ENCODE measurements around the gene KAT6B.

Gene KAT6B

GRCh38 chr10:74855439-74855838 lies 29.0 kb downstream of the KAT6B start:
- Mint-ChIP-seq H3K27me3 (no peaks in the 10 kb centered on the region), H3K9me3 (no peaks in the 10 kb centered on the region), H3K4me3 (no peak overlapping the region), H3K36me3 (ENCODE audit: low read depth) (peaks cover 6% of the 10 kb centered on the region), H3K27ac (no peak overlapping the region), H3K4me1 (ENCODE audit: low read depth) (peaks cover 28% of the 10 kb centered on the region)
- intact Hi-C loops (cut with micrococcal nuclease), result no loop called here

- Mint-ChIP-seq H3K4me1 (ENCODE audit: low read depth) (peaks cover 21% of the 10 kb centered on the region), H3K27ac (no peak overlapping the region), H3K36me3 (ENCODE audit: low read depth) (peaks cover 6% of the 10 kb centered on the region), H3K4me3 (no peak overlapping the region), H3K27me3 (no peaks in the 10 kb centered on the region), H3K9me3 (no peaks in the 10 kb centered on the region)
- intact Hi-C loops (cut with micrococcal nuclease), result no loop called here
Measured at GRCh38 chr10:74856940-74857339, 30.5 kb downstream of the KAT6B start.

GRCh38 chr10:74857586-74857985 lies 31.2 kb downstream of the KAT6B start:
- H3K9me3 Mint-ChIP-seq, result no peaks in the 10 kb centered on the region
- H3K4me1 Mint-ChIP-seq (ENCODE audit: low read depth), result peaks cover 15% of the 10 kb centered on the region
- intact Hi-C loops (cut with micrococcal nuclease), result no loop called here
- H3K4me3 Mint-ChIP-seq, result no peak overlapping the region
- no peaks in the 10 kb centered on the region for H3K27me3 Mint-ChIP-seq
- H3K27ac Mint-ChIP-seq, result no peak overlapping the region
- H3K36me3 Mint-ChIP-seq (ENCODE audit: low read depth), result peaks cover 6% of the 10 kb centered on the region

- no peak overlapping the region for H3K4me3 Mint-ChIP-seq
- H3K9me3 Mint-ChIP-seq, result no peaks in the 10 kb centered on the region
- peaks cover 14% of the 10 kb centered on the region for H3K4me1 Mint-ChIP-seq (ENCODE audit: low read depth)
- peaks cover 6% of the 10 kb centered on the region for H3K36me3 Mint-ChIP-seq (ENCODE audit: low read depth)
- H3K27ac Mint-ChIP-seq, result no peak overlapping the region
- intact Hi-C loops (cut with micrococcal nuclease), result no loop called here
- no peaks in the 10 kb centered on the region for H3K27me3 Mint-ChIP-seq
Measured at GRCh38 chr10:74859546-74859945, 33.1 kb downstream of the KAT6B start.

GRCh38 chr10:74862625-74863024 lies 36.2 kb downstream of the KAT6B start:
- no peaks in the 10 kb centered on the region for H3K36me3 Mint-ChIP-seq (ENCODE audit: low read depth)
- intact Hi-C loops (cut with micrococcal nuclease), result no loop called here
- no peaks in the 10 kb centered on the region for H3K27me3 Mint-ChIP-seq
- no peak overlapping the region for H3K4me3 Mint-ChIP-seq
- H3K4me1 Mint-ChIP-seq (ENCODE audit: low read depth), result peaks cover 7% of the 10 kb centered on the region
- no peak overlapping the region for H3K27ac Mint-ChIP-seq
- H3K9me3 Mint-ChIP-seq, result no peaks in the 10 kb centered on the region

- Mint-ChIP-seq H3K9me3 (no peaks in the 10 kb centered on the region), H3K36me3 (ENCODE audit: low read depth) (no peaks in the 10 kb centered on the region), H3K4me1 (ENCODE audit: low read depth) (peaks cover 7% of the 10 kb centered on the region), H3K4me3 (no peak overlapping the region), H3K27ac (no peak overlapping the region), H3K27me3 (no peaks in the 10 kb centered on the region)
- intact Hi-C loops (cut with micrococcal nuclease), result no loop called here
Measured at GRCh38 chr10:74863551-74863950, 37.2 kb downstream of the KAT6B start.

GRCh38 chr10:74867351-74867750 lies 41.0 kb downstream of the KAT6B start:
- H3K27ac Mint-ChIP-seq, result no peak overlapping the region
- peaks cover 12% of the 10 kb centered on the region for H3K4me1 Mint-ChIP-seq (ENCODE audit: low read depth)
- no peak overlapping the region for H3K4me3 Mint-ChIP-seq
- H3K36me3 Mint-ChIP-seq (ENCODE audit: low read depth), result no peaks in the 10 kb centered on the region
- intact Hi-C loops (cut with micrococcal nuclease), result no loop called here
- H3K9me3 Mint-ChIP-seq, result no peaks in the 10 kb centered on the region
- no peaks in the 10 kb centered on the region for H3K27me3 Mint-ChIP-seq

GRCh38 chr10:74868392-74868977 lies 42.1 kb downstream of the KAT6B start:
- Mint-ChIP-seq H3K27ac (no peak overlapping the region), H3K9me3 (no peaks in the 10 kb centered on the region), H3K36me3 (ENCODE audit: low read depth) (no peaks in the 10 kb centered on the region), H3K4me3 (no peak overlapping the region), H3K4me1 (ENCODE audit: low read depth) (peaks cover 12% of the 10 kb centered on the region), H3K27me3 (no peaks in the 10 kb centered on the region)
- intact Hi-C loops (cut with micrococcal nuclease), result no loop called here

GRCh38 chr10:74869635-74870034 lies 43.2 kb downstream of the KAT6B start:
- H3K27ac Mint-ChIP-seq, result no peak overlapping the region
- H3K27me3 Mint-ChIP-seq, result no peaks in the 10 kb centered on the region
- H3K4me1 Mint-ChIP-seq (ENCODE audit: low read depth), result peaks cover 8% of the 10 kb centered on the region

GRCh38 chr10:74870191-74870590 lies 43.8 kb downstream of the KAT6B start:
- Mint-ChIP-seq H3K4me1 (ENCODE audit: low read depth) (peaks cover 10% of the 10 kb centered on the region), H3K27ac (no peak overlapping the region), H3K4me3 (no peak overlapping the region), H3K36me3 (ENCODE audit: low read depth) (no peaks in the 10 kb centered on the region), H3K9me3 (no peaks in the 10 kb centered on the region), H3K27me3 (no peaks in the 10 kb centered on the region)
- intact Hi-C loops (cut with micrococcal nuclease), result no loop called here

More at GRCh38 chr10:74869635-74870034, 43.2 kb downstream of the KAT6B start:
- Mint-ChIP-seq H3K36me3 (ENCODE audit: low read depth) (no peaks in the 10 kb centered on the region), H3K4me3 (no peak overlapping the region), H3K9me3 (no peaks in the 10 kb centered on the region)
- intact Hi-C loops (cut with micrococcal nuclease), result no loop called here

GRCh38 chr10:74871595-74872382 lies 45.4 kb downstream of the KAT6B start:
- intact Hi-C loops (cut with micrococcal nuclease), result no loop called here
- H3K4me1 Mint-ChIP-seq (ENCODE audit: low read depth), result peaks cover 16% of the 10 kb centered on the region

GRCh38 chr10:74873803-74874454 lies 47.5 kb downstream of the KAT6B start:
- H3K36me3 Mint-ChIP-seq (ENCODE audit: low read depth), result no peaks in the 10 kb centered on the region
- H3K9me3 Mint-ChIP-seq, result no peaks in the 10 kb centered on the region
- H3K27ac Mint-ChIP-seq, result no peak overlapping the region
- no peaks in the 10 kb centered on the region for H3K27me3 Mint-ChIP-seq
- peaks cover 16% of the 10 kb centered on the region for H3K4me1 Mint-ChIP-seq (ENCODE audit: low read depth)
- intact Hi-C loops (cut with micrococcal nuclease), result no loop called here
- H3K4me3 Mint-ChIP-seq, result no peak overlapping the region

More at GRCh38 chr10:74871595-74872382, 45.4 kb downstream of the KAT6B start:
- no peaks in the 10 kb centered on the region for H3K9me3 Mint-ChIP-seq
- H3K36me3 Mint-ChIP-seq (ENCODE audit: low read depth), result no peaks in the 10 kb centered on the region
- no peak overlapping the region for H3K4me3 Mint-ChIP-seq
- H3K27ac Mint-ChIP-seq, result no peak overlapping the region
- H3K27me3 Mint-ChIP-seq, result no peaks in the 10 kb centered on the region

GRCh38 chr10:74874649-74875048 lies 48.2 kb downstream of the KAT6B start:
- no peaks in the 10 kb centered on the region for H3K9me3 Mint-ChIP-seq
- no peak overlapping the region for H3K4me3 Mint-ChIP-seq
- peaks cover 16% of the 10 kb centered on the region for H3K4me1 Mint-ChIP-seq (ENCODE audit: low read depth)
- H3K27me3 Mint-ChIP-seq, result no peaks in the 10 kb centered on the region
- intact Hi-C loops (cut with micrococcal nuclease), result no loop called here
- H3K27ac Mint-ChIP-seq, result no peak overlapping the region
- H3K36me3 Mint-ChIP-seq (ENCODE audit: low read depth), result no peaks in the 10 kb centered on the region

- H3K27me3 Mint-ChIP-seq, result no peaks in the 10 kb centered on the region
- peaks cover 16% of the 10 kb centered on the region for H3K4me1 Mint-ChIP-seq (ENCODE audit: low read depth)
- intact Hi-C loops (cut with micrococcal nuclease), result no loop called here
- no peaks in the 10 kb centered on the region for H3K36me3 Mint-ChIP-seq (ENCODE audit: low read depth)
- H3K4me3 Mint-ChIP-seq, result no peak overlapping the region
- no peak overlapping the region for H3K27ac Mint-ChIP-seq
- no peaks in the 10 kb centered on the region for H3K9me3 Mint-ChIP-seq
Measured at GRCh38 chr10:74875068-74875467, 48.7 kb downstream of the KAT6B start.
